Endothelial cell (in vitro differentiated cells): ENCODE results near the gene CALCOCO2. TPM values are rescaled to one million over a fixed set of nuclear protein-coding genes. Genes with fewer than 3 reads are reported as not detected.

Experiments
- DNase-seq: peaks from one replicate; pipeline ENCODE4 v3.0.0; 2021; ENCODE audit warnings: low spot score
- H3K27ac Mint-ChIP-seq: one replicate; pipeline ENCODE4 v1.8.0; 2021; ENCODE audit warnings: mixed read lengths, inconsistent platforms; ENCODE audit not compliant: unreplicated experiment
- H3K27me3 Mint-ChIP-seq: one replicate; pipeline ENCODE4 v1.8.0; 2021; ENCODE audit warnings: mild to moderate bottlenecking, moderate library complexity, mixed read lengths, inconsistent platforms; ENCODE audit not compliant: unreplicated experiment
- H3K36me3 Mint-ChIP-seq: one replicate; pipeline ENCODE4 v1.8.0; 2021; ENCODE audit warnings: mild to moderate bottlenecking, low read depth, mixed read lengths, inconsistent platforms; ENCODE audit not compliant: unreplicated experiment
- H3K4me1 Mint-ChIP-seq: one replicate; pipeline ENCODE4 v1.8.0; 2021; ENCODE audit warnings: mild to moderate bottlenecking, mixed read lengths, inconsistent platforms; ENCODE audit not compliant: unreplicated experiment
- H3K4me3 Mint-ChIP-seq: one replicate; pipeline ENCODE4 v1.8.0; 2021; ENCODE audit warnings: mild to moderate bottlenecking, mixed read lengths, inconsistent platforms; ENCODE audit not compliant: unreplicated experiment
- H3K9me3 Mint-ChIP-seq: one replicate; pipeline ENCODE4 v1.8.0; 2021; ENCODE audit warnings: mixed read lengths, inconsistent platforms; ENCODE audit not compliant: unreplicated experiment
- CTCF ChIP-seq: fragments of 200-600 bp; sonication (generic); IDR thresholded peaks from one replicate; pipeline ENCODE4 v1.5.0; 2021; ENCODE audit warnings: antibody characterized with exemption; ENCODE audit not compliant: unreplicated experiment
- total RNA-seq: library from RNA; stranded (reverse); fragmentation: NEBNext Ultra II Directional; extraction: Animal tissue kit (Norgen Biotek cat#: 25700); gene quantifications from one replicate; pipeline ENCODE4 v1.2.1, GENCODE V29; 2021; ENCODE audit not compliant: unreplicated experiment

CALCOCO2 gene
- total RNA-seq, 1 donor from 2014 or later = 46.1 TPM

- Mint-ChIP-seq H3K9me3 (no peaks in the 10 kb centered on the region), H3K4me1 (no peaks in the 10 kb centered on the region), H3K27ac (no peak overlapping the region), H3K36me3 (no peaks in the 10 kb centered on the region), H3K27me3 (peaks cover 1% of the 10 kb centered on the region), H3K4me3 (no peak overlapping the region)
- no peak for DNase-seq
- no peak for TF ChIP-seq CTCF
Observed at GRCh38 chr17:48903401-48903800, 72.6 kb downstream of the CALCOCO2 start.

- H3K4me1 Mint-ChIP-seq = peaks cover 3% of the 10 kb centered on the region
- no peak overlapping the region for H3K4me3 Mint-ChIP-seq
- no peak overlapping the region for H3K27ac Mint-ChIP-seq
- no peaks in the 10 kb centered on the region for H3K9me3 Mint-ChIP-seq
- TF ChIP-seq CTCF = no peak
- no peak for DNase-seq
- H3K27me3 Mint-ChIP-seq = peaks cover 1% of the 10 kb centered on the region
- H3K36me3 Mint-ChIP-seq = peaks cover 4% of the 10 kb centered on the region
Observed at GRCh38 chr17:48904428-48904827, 73.6 kb downstream of the CALCOCO2 start.

GRCh38 chr17:48905987-48906515 is 75.2 kb downstream of the CALCOCO2 start:
- Mint-ChIP-seq H3K9me3 (no peaks in the 10 kb centered on the region), H3K4me3 (no peak overlapping the region), H3K27ac (no peak overlapping the region)

GRCh38 chr17:48907713-48908046 is 76.8 kb downstream of the CALCOCO2 start:
- no peak for DNase-seq
- no peak for TF ChIP-seq CTCF
- H3K27ac Mint-ChIP-seq = peak overlapping the region; percentile 100
- H3K9me3 Mint-ChIP-seq = no peaks in the 10 kb centered on the region
- H3K27me3 Mint-ChIP-seq = peaks cover 1% of the 10 kb centered on the region
- peaks cover 25% of the 10 kb centered on the region for H3K4me1 Mint-ChIP-seq
- peak overlapping the region; percentile 96 for H3K4me3 Mint-ChIP-seq
- peaks cover 25% of the 10 kb centered on the region for H3K36me3 Mint-ChIP-seq

More at GRCh38 chr17:48905987-48906515, 75.2 kb downstream of the CALCOCO2 start:
- no peak for TF ChIP-seq CTCF
- Mint-ChIP-seq H3K36me3 (peaks cover 10% of the 10 kb centered on the region), H3K27me3 (peaks cover 1% of the 10 kb centered on the region), H3K4me1 (peaks cover 17% of the 10 kb centered on the region)
- DNase-seq = no peak

- H3K4me1 Mint-ChIP-seq = peaks cover 25% of the 10 kb centered on the region
- H3K27ac Mint-ChIP-seq = peak within 1 kb of the TSS; percentile 100
Observed at GRCh38 chr17:48908047-48908843, 77.4 kb downstream of the CALCOCO2 start, which contains the start of gene UBE2Z. TSS of gene UBE2Z (plus strand) at chr17:48908407. CDS start at chr17:48908504, 97 bp downstream.

More at GRCh38 chr17:48908047-48908843, 77.4 kb downstream of the CALCOCO2 start, which contains the start of gene UBE2Z:
- H3K36me3 Mint-ChIP-seq = peaks cover 26% of the 10 kb centered on the region
- TF ChIP-seq CTCF = no peak
- peak; percentile 84 for DNase-seq
- H3K9me3 Mint-ChIP-seq = no peaks in the 10 kb centered on the region
- H3K27me3 Mint-ChIP-seq = peaks cover 1% of the 10 kb centered on the region
- H3K4me3 Mint-ChIP-seq = peak within 1 kb of the TSS; percentile 99
